HEK293 (cell line): ENCODE results near the gene MAML3.

Source experiments
- CTCF ChIP-seq: fragments of 450-650 bp; formaldehyde crosslinking; IDR thresholded peaks from 2 replicates; pipeline ENCODE4 v1.5.1; 2016; ENCODE audit warnings: missing biosample characterization, missing genetic modification characterization
- KLF9 ChIP-seq: fragments of 450-650 bp; formaldehyde crosslinking; IDR thresholded peaks from 2 replicates; pipeline ENCODE4 v1.5.1; 2016; ENCODE audit warnings: missing biosample characterization, missing genetic modification characterization, low read depth
- MEIS1 ChIP-seq: sonication (generic); formaldehyde crosslinking; IDR thresholded peaks from 2 replicates; pipeline ENCODE4 v1.8.1; 2022; ENCODE audit warnings: missing genetic modification reagents, mild to moderate bottlenecking, borderline replicate concordance
- ZEB2 ChIP-seq: fragments of 450-650 bp; formaldehyde crosslinking; IDR thresholded peaks from 2 replicates; pipeline ENCODE4 v1.5.1; 2016; ENCODE audit warnings: missing biosample characterization, missing genetic modification characterization
- ZNF133 ChIP-seq: fragments of 450-650 bp; formaldehyde crosslinking; IDR thresholded peaks from 2 replicates; pipeline ENCODE4 v1.5.1; 2016; ENCODE audit warnings: missing biosample characterization, missing genetic modification characterization
- ZNF19 ChIP-seq: fragments of 450-650 bp; formaldehyde crosslinking; IDR thresholded peaks from 2 replicates; pipeline ENCODE4; 2016; ENCODE audit warnings: missing biosample characterization, missing genetic modification characterization, low read depth
- ZNF221 ChIP-seq: fragments of 450-650 bp; formaldehyde crosslinking; IDR thresholded peaks from 2 replicates; pipeline ENCODE4 v1.5.1; 2017; ENCODE audit warnings: missing biosample characterization, missing genetic modification characterization, borderline replicate concordance
- ZNF24 ChIP-seq: fragments of 450-650 bp; formaldehyde crosslinking; IDR thresholded peaks from 2 replicates; pipeline ENCODE4 v1.5.1; 2016; ENCODE audit warnings: missing biosample characterization, missing genetic modification characterization
- ZNF274 ChIP-seq, 2 experiments: fragments of 200-500 bp in 1 of 2; fragments of 450-650 bp in 1 of 2; sonication (Bioruptor generic) in 1 of 2; formaldehyde crosslinking in 1 of 2; IDR thresholded peaks; 2 replicates each; pipeline versions ENCODE4 v1.5.1 to v1.6.1; 2014 to 2016; ENCODE audit warnings: borderline replicate concordance in 1 of 2, inconsistent platforms in 1 of 2, low read length in 1 of 2, missing biosample characterization in 1 of 2, missing genetic modification characterization in 1 of 2
- ZSCAN5A ChIP-seq: fragments of 450-650 bp; formaldehyde crosslinking; IDR thresholded peaks from 2 replicates; pipeline ENCODE4 v1.5.1; 2016; ENCODE audit warnings: missing biosample characterization, missing genetic modification characterization

GRCh38 chr4:139753686-139754085, 400.3 kb downstream of the MAML3 start:
- no peak for TF ChIP-seq ZNF24 (tag by site-specific recombination)
- no peak for TF ChIP-seq CTCF (tag by site-specific recombination)
- no peak for TF ChIP-seq ZNF133 (tag by site-specific recombination)
- TF ChIP-seq ZNF274 (IDR thresholded peaks at IDR 0.05; ENCODE audit: low read length), result no peak
- no peak for TF ChIP-seq ZNF274 (tag by site-specific recombination; IDR thresholded peaks at IDR 0.05; ENCODE audit: borderline replicate concordance)
- no peak for TF ChIP-seq MEIS1 (CRISPR knock-in tag)
- TF ChIP-seq ZNF221 (tag by site-specific recombination), result no peak
- TF ChIP-seq ZSCAN5A (tag by site-specific recombination), result no peak
- TF ChIP-seq ZNF19 (tag by site-specific recombination), result no peak
- no peak for TF ChIP-seq ZEB2 (tag by site-specific recombination)
- TF ChIP-seq KLF9 (tag by site-specific recombination), result no peak
